HG03342 (cell line): ENCODE measurements around the gene MYMX.
"Not testable (repeated sequence)": the region's sequence is repeated elsewhere in the genome, so short reads cannot be mapped to it uniquely, and the experiment has no call there.

Source experiments
- ATAC-seq: cut with Tn5 transposase; IDR thresholded peaks from one replicate; pipeline ENCODE4 v1.9.1; 2021; ENCODE audit warnings: mild to moderate bottlenecking, moderate library complexity; ENCODE audit not compliant: unreplicated experiment

MYMX gene

DNA sequence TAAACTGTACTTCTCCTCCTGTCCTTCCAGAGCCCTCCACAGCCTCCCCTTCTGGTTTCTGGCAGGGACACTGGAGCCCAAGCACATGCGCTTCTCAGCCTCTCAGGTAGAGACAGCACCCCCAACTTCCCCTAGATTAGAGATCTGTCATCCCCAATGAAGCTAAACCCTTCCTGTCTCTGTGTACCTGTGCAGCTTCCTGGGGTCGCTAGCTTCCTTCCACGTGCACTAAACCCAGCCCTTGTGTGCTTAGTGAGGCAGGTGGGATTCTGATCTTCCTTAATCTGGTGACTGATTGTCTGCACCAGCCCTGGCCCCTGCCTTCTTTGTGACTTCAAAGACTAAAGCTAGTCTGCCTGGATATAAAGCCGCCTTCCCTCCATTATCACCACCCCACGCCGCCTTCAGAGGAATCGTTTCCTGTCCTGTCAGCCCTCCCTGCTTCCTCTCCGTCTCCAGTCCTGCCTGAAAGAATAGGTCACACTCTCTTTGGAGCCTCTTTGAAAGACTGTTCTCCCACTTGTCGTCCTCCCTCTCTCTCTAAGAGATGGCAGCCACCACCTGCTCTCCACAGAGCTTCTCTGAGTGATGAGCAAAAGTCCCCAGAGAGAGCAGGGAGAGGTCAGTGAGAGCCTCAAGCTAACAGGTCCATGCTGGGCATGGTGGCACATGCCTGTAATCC lies 30.6 kb upstream of the MYMX start:
- ATAC-seq = no peak

DNA sequence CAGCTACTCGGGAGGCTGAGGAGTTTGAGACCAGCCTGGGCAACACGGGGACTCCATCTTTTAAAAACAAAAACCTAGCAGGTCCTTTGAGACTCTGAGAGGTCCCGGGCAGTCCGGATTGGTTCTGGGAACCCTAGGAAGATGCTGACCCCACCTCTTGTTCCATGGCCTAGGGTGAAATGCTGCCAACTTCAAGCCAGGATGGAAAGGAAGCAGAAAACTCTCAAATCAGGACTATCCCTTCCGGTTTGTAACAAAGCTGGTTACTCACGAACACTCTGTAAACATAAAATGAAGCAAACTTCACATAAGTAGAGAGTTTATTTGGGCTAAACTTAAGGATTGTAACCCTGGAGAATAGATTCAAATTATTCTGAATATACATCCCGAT lies 30.1 kb upstream of the MYMX start:
- ATAC-seq = no peak

DNA sequence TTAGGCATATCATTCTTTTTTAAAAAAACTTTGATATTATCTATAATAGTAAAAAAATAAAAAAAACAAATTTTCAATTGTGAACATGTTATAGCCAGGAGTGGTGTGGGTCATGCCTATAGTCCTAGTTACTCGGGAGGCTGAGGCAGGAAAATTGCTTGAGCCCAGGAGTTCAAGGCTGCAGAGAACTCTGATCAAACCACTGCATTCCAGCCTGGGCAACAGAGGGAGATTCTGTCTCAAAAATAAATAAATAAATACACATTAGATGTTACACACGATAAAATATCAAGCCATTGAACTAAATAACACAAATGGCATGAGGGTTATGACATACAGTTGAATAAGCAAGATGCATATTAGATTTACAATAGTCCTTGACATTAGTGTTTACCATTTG lies 27.9 kb upstream of the MYMX start:
- ATAC-seq = no peak

DNA sequence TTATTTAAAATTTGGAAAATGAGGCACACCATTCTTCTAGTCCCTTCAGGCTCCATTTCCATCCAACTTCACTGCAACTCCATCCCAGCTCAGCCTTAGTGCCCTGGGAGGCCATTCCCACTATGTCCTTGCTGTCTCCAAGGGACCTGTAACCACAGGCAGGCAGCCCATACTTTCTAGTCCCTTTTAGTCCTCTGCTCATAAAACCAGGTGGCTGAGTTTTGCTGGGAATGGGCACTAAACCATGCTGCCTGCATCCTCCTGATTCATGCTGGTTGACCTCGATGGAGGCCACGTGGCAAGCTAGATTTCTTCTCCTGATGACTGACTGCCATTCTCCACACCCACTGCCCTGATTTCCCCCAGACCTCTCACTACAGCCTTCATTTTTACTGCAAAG lies 27.5 kb upstream of the MYMX start:
- no peak for ATAC-seq

DNA sequence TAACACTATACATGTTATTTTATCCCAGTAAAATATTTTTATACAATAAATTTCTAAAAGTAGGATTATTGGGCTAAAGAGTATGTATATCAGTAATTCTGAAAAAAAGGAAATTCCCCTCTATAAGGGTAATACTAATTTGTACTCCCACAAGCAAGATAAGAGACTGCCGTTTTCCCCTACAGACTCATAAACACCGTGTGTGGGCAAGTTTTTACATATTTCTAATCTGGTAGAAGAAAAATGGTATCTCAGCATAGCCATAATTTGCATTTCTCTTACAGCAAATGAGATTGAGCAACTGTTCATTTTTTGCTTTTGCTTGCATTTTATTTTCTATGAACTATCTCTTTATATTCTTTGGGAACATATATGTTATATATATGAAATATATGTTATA lies 26.0 kb upstream of the MYMX start:
- ATAC-seq = no peak

DNA sequence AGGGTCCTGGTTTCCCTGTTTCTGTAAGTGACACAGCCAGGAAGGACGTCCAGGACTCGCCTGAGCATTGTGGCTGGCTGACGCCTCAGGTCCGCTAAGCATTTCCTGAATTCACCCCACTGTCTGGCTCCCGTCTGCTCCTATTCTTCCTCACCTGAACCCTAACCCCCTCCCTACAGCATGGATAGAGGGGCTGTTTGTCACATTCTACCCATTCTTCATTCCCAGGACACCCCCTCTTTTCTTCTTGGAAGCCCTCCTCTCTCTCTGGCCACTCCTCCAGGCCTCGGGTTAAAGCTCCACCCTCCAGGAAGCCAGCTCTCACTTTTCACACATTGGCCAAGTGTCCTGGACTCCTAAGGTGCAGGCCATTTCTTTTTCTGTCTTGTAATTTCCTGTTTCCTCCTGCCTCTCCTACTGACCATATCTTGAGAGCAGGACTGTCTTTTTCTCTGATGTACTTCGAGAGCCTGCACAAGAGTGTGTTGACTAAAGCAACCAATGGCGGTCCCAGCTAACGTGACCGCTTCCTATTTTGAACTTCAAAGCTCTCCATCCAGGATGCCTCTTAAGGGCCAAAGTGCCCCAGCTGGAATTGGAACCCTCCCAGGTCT lies 24.2 kb upstream of the MYMX start:
- ATAC-seq = no peak

DNA sequence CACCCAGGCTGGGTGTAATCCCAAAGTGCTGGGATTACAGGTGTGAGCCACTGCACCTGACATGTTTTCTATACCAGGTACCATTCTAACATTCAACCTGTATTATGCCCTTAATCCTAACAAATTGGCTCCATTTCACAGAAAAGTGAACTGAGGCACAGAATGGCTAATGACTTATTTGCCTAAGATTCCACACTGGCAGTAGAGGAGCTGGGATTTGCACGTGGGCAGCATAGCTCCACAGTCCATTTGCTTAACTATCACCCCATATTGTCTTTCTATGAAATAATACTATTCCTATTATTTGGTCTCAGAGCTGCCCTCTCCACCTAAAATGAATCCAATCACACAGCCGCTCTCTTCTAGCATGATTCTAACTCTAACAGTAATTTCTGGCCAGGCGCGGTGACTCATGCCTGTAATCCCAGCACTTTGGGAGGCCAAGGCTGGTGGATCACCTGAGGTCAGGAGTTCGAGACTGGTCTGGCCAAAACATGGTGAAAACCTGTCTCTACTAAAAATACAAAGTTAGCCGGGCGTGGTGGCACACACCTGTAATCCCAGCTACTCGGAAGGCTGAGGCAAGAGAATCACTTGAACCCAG lies 23.3 kb upstream of the MYMX start:
- no peak for ATAC-seq

DNA sequence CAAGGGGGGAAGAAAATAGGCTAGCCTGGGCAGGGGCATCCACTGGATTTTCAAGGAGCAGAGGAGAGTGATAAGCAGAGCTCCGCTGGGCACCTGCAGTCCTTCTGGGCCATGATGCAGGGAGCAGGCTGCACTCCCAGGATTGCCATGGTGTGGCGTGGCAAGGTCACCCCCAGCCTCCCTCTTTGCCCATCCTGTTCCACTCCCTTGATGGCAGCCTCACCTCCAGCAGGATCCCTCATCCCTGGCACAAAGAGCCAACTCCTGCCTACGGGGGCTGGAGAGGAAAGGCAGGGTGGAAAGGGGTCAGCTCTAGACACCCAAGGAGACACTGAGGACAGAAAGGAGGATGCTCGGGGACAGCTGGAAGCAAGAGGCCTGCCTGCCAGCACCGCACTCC lies 22.4 kb upstream of the MYMX start:
- no peak for ATAC-seq

DNA sequence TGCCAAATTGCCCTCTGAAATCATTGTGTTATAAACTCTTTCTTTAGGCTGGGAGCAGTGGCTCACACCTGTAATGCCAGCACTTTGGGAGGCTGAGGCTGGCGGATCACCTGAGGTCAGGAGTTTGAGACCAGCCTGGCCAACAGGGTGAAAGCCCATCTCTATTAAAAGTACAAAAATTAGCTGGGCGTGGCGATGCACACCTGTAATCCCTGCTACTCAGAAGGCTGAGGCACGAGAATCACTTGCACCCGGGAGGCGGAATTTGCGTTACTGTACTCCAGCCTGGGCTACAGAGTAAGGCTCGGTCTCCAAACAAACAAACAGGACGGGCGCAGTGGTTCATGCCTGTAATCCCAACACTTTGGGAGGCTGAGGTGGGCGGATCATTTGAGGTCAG lies 20.4 kb upstream of the MYMX start:
- ATAC-seq = not testable (repeated sequence)

DNA sequence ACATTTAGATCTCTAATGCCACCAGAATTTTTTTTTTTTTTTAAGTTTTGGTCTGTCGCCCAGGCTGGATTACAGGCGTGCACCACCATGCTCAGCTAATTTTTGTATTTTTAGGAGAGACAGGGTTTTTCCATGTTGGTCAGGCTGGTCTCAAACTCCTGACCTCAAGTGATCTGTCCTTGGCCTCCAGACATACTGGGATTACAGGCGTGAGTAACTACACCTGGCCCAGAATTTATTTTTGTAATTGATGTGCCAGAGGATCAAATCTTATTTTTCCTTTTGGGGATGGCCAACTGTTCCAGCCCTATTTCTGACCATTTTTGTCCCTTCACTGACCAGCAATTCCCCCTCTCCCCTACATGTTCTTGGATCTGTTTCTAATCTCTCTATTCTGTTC lies 18.0 kb upstream of the MYMX start:
- no peak for ATAC-seq

DNA sequence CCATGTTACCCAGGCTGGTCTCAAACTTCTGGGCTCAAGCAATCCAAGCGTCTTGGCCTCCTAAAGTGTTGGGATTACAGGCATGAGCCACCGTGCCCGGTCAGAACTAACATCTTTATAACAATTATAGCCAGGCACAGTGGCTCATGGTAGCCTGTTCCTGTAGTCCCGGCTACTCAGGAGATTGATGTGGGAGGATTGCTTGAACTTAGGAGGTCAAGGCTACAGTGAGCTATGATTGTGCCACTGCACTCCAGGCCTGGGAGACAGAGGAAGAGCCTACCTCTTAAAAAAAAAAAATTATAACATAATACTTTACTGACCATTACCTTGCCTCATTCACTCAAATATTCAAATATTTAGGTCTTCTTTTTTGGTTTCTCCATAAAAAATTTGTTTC lies 16.8 kb upstream of the MYMX start:
- ATAC-seq = no peak

DNA sequence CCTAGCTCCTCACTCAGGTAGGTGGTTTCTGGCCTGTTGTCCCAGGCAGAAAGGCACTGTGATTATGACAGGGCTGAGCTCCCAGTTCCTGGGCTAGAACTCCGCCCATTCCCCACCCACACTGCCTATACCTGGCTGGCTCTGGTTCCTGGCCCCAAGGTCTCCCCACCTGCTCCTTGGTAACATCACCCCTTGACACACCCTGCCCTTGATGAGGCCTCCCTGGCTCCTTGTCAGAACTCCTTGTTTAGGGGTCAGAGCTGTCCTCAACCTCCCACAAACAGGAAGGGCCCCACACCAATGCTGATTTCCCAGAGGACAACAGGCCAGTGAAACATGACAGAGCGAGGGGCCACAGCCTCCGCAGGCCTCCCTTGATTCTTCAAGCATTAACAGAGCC lies 15.5 kb upstream of the MYMX start:
- no peak for ATAC-seq

DNA sequence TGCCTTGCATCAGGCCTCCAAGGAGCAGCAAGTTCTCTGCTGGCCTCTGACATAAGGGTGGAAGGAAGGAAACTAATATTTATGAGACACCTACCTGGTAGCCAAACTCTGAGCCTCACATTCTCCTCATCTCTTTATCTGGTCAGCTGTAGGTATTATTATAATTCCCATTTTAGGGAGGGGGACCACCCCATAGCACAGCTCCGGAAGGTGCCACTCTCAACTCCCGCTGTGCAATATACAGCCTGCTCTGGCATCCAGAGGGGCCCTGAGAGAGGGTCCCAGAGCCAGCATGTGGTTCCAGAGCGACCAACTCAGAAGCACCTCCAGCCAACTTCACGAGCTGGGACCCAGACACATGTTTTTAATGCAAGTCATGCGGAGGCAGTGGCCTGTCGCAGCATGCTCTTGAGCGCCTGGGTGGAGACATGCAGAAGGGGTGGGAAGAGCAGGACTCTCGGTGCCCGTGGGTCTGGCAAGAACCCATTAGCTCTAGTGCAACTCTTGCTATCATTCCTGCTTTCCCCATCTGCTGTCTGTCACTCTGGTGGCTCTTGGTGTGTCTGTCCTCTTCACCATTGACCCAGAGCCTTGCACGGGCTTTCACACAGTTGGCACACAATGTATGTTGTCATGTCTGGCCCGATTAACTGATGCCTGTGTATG lies 15.0 kb upstream of the MYMX start:
- no peak for ATAC-seq

DNA sequence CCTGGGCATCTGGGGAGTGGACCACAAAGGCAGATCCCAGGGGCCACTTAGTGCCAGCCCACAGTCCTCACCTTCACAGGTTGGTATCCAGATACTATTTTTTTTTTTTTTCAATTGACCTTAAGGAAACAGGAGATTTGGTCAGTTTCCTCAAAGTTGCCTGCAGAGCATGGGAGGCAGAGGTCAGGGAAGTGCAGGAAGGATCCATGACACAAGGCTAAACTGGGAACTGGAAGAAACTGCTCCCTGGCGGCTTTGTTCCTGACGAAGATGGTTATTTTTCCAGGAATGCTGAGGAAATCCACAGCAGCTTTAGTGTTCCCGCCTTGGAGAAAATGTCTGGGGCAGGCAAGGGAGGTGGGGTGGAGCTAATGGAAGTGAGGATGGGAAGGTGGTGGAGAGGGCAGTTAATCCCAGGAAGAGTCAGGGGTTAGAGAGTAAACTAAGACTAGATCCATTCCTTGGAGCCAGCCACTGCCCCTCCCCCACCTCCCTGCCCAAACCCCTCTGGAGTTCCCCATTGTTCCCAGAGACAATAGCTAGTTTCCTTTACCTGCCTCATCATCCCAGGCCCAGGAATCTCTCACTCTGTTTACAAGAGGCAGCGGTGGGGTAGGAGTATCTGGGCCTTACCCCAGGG lies 14.3 kb upstream of the MYMX start:
- no peak for ATAC-seq

DNA sequence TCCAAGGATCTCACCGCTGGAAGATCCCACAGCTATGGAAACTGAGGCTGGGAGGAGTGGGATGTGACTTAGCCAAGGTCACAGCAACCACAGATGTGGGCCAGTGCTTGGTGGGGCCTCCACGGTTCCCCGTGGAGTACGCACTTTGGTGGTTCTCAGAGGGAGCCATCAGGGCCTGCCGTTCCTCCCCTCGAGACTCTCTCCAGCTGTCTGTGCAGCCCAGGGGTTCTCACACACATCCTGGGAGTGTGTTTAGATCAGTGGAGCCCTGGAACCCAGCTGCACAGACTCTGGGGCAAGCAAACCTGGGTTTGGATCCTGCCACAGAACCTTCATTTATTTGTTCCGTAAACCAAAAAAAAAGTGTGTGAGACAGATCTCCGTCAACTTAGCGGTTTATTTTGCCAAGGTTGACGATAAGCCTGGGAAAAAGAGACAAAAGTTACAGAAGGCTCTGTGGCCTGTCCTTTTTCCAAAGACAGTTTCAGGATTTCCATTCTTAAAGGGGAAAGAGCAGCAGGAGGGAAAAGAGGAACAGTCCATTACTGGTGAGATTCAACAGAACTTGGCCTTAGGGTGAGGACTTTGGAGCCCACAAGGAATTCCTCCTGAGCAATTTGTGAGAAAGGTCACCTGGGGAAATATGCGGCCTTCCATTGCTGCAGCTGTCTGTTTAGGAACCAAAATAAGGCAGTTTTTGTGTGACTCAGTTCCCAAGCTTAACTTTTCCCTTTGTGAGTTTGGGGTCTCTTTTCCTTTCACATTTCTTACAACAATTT lies 13.6 kb upstream of the MYMX start:
- ATAC-seq = no peak

DNA sequence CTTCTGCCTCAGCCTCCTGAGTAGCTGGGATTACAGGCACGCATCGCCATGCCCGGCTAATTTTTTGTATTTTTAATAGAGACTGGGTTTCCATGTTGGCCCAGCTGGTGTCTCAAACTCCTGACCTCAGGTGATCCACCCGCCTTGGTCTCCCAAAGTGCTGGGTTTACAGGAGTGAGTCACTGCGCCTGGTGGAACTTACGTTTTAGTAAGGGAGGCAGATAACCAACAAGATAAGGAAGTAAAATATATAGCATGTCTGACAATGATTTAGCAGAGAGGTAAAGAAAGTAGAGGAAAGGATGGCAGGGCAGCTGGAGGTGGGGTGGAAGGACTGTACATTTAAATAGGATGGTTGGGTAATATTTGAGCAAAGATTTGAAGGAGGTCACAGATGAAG lies 12.8 kb upstream of the MYMX start:
- no peak for ATAC-seq

DNA sequence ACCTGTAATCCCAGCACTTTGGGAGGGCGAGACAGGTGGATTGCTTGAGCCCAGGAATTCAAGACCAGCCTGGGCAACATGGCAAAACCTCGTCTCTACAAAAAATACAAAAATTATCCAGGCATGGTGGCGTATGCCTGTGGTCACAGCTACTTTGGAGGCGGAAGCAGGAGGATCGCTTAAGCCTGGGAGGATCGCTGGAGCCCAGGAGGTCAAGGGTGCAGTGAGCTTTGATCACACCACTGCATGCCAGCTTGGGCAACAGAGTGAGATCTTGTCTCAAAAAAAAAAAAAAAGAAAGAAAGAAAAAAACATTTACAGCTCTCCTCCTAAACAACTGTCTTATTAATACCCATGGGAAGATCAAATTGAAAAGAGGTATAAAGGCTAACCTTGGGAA lies 8.8 kb upstream of the MYMX start:
- ATAC-seq = no peak

DNA sequence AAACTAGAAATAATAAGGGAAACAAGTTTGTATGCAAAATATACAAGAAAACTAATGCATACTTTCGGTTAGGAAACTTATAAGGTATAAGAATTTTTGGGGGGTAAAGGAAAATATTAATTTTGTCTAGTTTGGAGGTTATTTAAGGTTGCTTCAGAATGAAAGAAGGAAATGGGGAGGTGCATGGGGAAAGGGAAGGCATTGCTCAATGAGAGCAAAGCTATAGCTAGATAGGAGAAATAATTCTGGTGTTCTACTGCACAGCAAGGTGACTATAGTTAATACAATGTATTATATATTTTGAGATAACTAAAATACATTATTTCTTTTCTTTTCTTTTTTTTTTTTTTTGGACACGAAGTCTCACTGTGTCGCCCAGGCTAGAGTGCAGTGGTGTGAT lies 5.4 kb upstream of the MYMX start:
- no peak for ATAC-seq

DNA sequence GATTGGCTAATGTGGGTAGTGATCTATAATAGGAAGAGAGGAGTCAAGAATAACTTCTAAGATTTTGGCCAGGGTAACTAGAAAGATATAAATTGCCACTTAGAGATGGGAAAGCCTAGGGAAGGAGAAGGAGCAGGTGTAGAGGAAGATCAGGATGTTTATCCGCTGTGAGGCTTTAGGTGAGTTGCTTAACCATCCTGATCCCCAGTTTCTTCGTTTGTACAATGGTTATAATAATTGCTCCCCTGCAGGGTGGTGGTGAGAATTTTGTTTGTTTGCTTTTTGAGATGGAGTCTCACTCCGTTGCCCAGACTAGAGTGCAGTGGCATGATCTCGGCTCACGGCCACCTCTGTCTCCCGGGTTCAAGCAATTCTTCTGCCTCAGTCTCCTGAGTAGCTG lies 2.4 kb upstream of the MYMX start:
- ATAC-seq = no peak

DNA sequence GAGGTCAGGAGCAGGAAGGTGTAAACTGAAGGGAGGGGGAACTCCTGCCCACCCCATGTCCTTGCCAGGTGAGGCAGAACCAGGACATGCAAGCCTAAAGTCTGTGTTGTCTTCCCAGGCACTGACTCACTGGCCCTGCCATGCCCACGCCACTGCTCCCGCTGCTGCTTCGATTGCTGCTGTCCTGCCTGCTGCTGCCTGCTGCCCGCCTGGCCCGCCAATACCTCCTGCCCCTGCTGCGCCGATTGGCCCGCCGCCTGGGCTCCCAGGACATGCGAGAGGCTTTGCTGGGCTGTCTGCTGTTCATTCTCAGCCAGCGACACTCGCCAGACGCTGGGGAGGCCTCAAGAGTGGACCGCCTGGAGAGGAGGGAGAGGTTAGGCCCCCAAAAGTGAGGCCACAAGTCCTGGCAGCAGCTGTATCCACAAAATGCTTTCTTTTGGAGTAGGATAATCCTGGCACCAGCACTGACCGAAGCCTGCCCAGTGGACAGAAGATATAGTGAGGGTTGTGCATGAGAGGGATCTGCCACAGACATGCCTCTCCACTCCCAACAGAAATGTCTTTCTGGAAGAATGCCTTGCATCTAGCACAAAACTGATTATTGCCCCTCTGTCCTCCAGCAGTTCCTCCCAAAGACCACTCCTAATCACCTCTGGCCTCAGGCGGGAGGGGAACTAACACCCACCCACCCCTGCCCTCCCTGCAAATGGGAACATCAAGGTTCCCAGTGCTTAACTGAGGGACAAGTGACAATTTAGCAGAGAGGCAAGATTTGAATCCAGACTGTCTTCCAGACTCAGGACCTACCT lies 812 bp downstream of the MYMX start:
- no peak for ATAC-seq
